Activated CD8-positive, alpha-beta memory T cell treated with anti-CD3 and anti-CD28 coated beads, Interleukin-2, amount 10 ng/mL, durations not matched to agents 7 days and 5 days (primary cell): ENCODE measurements around the gene SEC61B. TPM values are rescaled to one million over a fixed set of nuclear protein-coding genes. Genes with fewer than 3 reads are reported as not detected.
"Not testable (repeated sequence)": the region's sequence is repeated elsewhere in the genome, so short reads cannot be mapped to it uniquely, and the experiment has no call there.

Source experiments
- ATAC-seq: fragments of 150-1000 bp; cut with Tn5 transposase; one replicate; pipeline ENCODE4 v1.10.0; 2021; ENCODE audit warnings: moderate library complexity
- CTCF ChIA-PET: fragments of 350-600 bp; sonication (Branson Sonifier 250); formaldehyde crosslinking; loops from one replicate; lab custom pipeline; 2021; ENCODE audit warnings: antibody characterized with exemption; lab: Charles Lee
- DNase-seq: peaks from one replicate; pipeline ENCODE4 v3.0.0-alpha.2; 2020
- H3K27ac Mint-ChIP-seq: one replicate; pipeline ENCODE4 v1.8.0; 2021; ENCODE audit warnings: mild to moderate bottlenecking, mixed read lengths
- H3K27me3 Mint-ChIP-seq: one replicate; pipeline ENCODE4 v1.8.0; 2021; ENCODE audit warnings: mixed read lengths
- H3K36me3 Mint-ChIP-seq: one replicate; pipeline ENCODE4 v1.8.0; 2021; ENCODE audit warnings: mild to moderate bottlenecking, mixed read lengths
- H3K4me1 Mint-ChIP-seq: one replicate; pipeline ENCODE4 v1.8.0; 2021; ENCODE audit warnings: mixed read lengths
- H3K4me3 Mint-ChIP-seq: one replicate; pipeline ENCODE4 v1.8.0; 2021; ENCODE audit warnings: mild to moderate bottlenecking, moderate library complexity, mixed read lengths
- H3K9me3 Mint-ChIP-seq: one replicate; pipeline ENCODE4 v1.8.0; 2022; ENCODE audit warnings: low read depth, mixed read lengths
- total RNA-seq, 2 experiments: library from RNA; stranded (reverse); gene quantifications; one replicate each; pipeline ENCODE4 v1.2.3, GENCODE V29; 2021

The SEC61B gene
- total RNA-seq, 2 experiments from 2014 or later: 101 to 154 TPM

GRCh38 chr9:99184110-99184474, 38.0 kb upstream of the SEC61B start:
- H3K9me3 Mint-ChIP-seq: no peaks in the 10 kb centered on the region
- DNase-seq: no peak
- no peaks in the 10 kb centered on the region for H3K27me3 Mint-ChIP-seq
- H3K36me3 Mint-ChIP-seq: peaks cover 3% of the 10 kb centered on the region
- no peak for ATAC-seq
- CTCF ChIA-PET: interaction anchor here (0.6 to 6.1 kb wide), 28 partner anchors 8 to 1414 kb away, joined by 3 to 38 read pairs (median 4); partner anchors contain the start of genes ALG2 and SEC61B
- no peak overlapping the region for H3K4me3 Mint-ChIP-seq
- H3K4me1 Mint-ChIP-seq: peaks cover 66% of the 10 kb centered on the region
- peak overlapping the region; percentile 88 for H3K27ac Mint-ChIP-seq

DNA sequence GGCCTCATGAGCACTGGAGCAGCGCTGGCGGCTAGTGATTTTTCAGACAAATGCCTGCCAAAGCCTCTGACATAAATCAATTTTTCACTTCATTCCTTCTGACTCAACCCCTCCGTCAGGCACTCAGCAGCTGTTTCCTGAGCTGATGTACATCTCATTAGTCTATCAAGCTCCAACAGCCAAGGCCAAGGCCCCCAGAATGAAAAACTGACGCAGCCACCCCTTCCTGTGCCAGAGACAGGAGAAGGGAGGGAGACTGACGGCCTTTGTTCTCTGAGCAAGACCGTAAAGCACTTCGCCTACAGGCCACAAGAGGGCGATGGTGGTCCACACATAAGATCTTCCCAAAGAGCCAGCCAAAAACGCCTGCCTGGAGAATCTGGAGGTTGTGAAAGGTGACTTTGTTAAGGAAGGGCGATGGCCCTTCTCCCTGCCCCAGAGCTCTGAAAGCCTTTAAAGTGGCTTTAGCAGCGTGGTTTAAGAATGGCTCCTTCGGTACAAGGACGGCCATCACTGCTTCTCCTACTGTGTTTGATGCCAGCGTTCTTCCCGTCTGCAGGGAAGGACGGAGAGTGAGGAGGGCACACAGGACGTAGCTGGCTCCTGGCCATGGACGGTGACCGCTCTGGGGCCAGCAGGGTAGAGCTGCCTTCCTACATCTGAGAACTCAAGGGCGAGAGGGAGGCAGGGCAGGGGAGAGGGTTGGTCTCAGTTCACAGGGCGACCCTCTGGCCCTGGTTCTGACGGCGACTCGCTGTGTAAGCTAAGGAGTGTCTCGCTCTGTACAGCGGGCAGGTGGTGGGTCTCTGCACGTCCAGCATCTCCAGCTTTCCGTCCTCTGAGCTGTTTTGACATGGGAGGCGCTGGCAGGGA, 37.4 kb upstream of the SEC61B start:
- Mint-ChIP-seq H3K27ac (peak overlapping the region; percentile 88), H3K9me3 (no peaks in the 10 kb centered on the region), H3K27me3 (no peaks in the 10 kb centered on the region), H3K36me3 (peaks cover 3% of the 10 kb centered on the region), H3K4me3 (no peak overlapping the region), H3K4me1 (peaks cover 60% of the 10 kb centered on the region)
- CTCF ChIA-PET: interaction anchor here (0.6 to 6.1 kb wide), 32 partner anchors 9 to 1414 kb away, joined by 3 to 38 read pairs (median 4); partner anchors contain the start of genes ALG2 and SEC61B
- DNase-seq: peak; percentile 89
- ATAC-seq: peak; percentile 81

DNA sequence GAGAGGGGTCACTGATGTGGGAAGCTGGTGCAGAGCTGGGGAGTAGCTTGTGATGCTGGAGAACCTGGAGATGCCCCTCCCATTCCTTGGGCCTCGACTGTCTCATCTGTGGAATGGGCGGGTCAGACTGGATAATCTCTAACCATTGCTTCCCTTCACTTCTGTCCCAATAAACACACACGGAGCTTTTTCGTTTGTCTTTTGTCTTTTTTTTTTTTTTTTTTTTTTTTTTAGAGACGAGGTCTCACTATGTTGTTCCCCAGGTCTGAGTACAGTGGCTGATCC, 36.8 kb upstream of the SEC61B start:
- H3K4me3 Mint-ChIP-seq: no peak overlapping the region
- CTCF ChIA-PET: interaction anchor here (0.7 to 6.1 kb wide), 23 partner anchors 9 to 1140 kb away, joined by 3 to 38 read pairs (median 5); partner anchors contain the start of genes ALG2 and SEC61B
- peaks cover 54% of the 10 kb centered on the region for H3K4me1 Mint-ChIP-seq
- no peak overlapping the region for H3K27ac Mint-ChIP-seq
- DNase-seq (no peak), ATAC-seq (no peak)
- no peaks in the 10 kb centered on the region for H3K36me3 Mint-ChIP-seq
- no peaks in the 10 kb centered on the region for H3K9me3 Mint-ChIP-seq
- H3K27me3 Mint-ChIP-seq: no peaks in the 10 kb centered on the region

DNA sequence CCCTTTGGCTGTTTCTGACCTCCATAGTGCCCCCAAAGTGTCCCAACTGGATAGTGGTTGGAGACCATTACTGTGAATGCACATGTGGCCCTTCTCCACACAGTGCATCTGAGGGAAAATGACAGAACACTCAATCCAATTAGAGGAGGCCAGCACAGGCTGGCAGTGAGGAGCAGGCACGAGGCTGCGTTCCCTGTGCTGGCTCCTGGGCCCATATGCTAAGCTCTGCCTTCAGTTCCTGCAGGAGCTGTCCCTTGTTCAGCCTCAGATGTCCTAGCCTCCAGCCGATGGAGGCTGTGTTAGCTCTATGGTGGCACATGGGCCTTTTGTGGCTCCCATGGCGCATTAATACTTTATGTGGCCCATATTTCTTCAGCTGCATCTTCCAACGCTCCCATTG, 36.1 kb upstream of the SEC61B start:
- Mint-ChIP-seq H3K4me1 (peaks cover 48% of the 10 kb centered on the region), H3K9me3 (no peaks in the 10 kb centered on the region), H3K27me3 (no peaks in the 10 kb centered on the region), H3K27ac (no peak overlapping the region), H3K4me3 (no peak overlapping the region), H3K36me3 (no peaks in the 10 kb centered on the region)
- ATAC-seq (no peak), DNase-seq (no peak)
- CTCF ChIA-PET: interaction anchor here (0.6 to 6.1 kb wide), 17 partner anchors 8 to 620 kb away, joined by 3 to 38 read pairs (median 4); partner anchors contain the start of genes ALG2 and SEC61B

GRCh38 chr9:99187311-99187710, 34.8 kb upstream of the SEC61B start:
- CTCF ChIA-PET: interaction anchor here (0.8 to 2.2 kb wide), 3 partner anchors 13 to 173 kb away, joined by 3 to 6 read pairs (median 3); no protein-coding TSS in a partner anchor
- Mint-ChIP-seq H3K4me1 (peaks cover 35% of the 10 kb centered on the region), H3K4me3 (no peak overlapping the region), H3K27me3 (no peaks in the 10 kb centered on the region), H3K9me3 (no peaks in the 10 kb centered on the region), H3K27ac (no peak overlapping the region), H3K36me3 (no peaks in the 10 kb centered on the region)
- ATAC-seq: no peak
- no peak for DNase-seq

- ATAC-seq: no peak
- no peak overlapping the region for H3K27ac Mint-ChIP-seq
These were observed 32.9 kb upstream of the SEC61B start for GRCh38 chr9:99189186-99189585.

GRCh38 chr9:99189887-99190596, 32.0 kb upstream of the SEC61B start:
- H3K27me3 Mint-ChIP-seq: peaks cover 4% of the 10 kb centered on the region
- DNase-seq: no peak
- H3K36me3 Mint-ChIP-seq: no peaks in the 10 kb centered on the region
- CTCF ChIA-PET: interaction anchor here (0.9 kb wide), 1 partner anchor 132 kb away, joined by 3 read pairs; no protein-coding TSS in a partner anchor
- H3K27ac Mint-ChIP-seq: no peak overlapping the region
- no peak for ATAC-seq
- peaks cover 25% of the 10 kb centered on the region for H3K4me1 Mint-ChIP-seq
- H3K4me3 Mint-ChIP-seq: no peak overlapping the region
- no peaks in the 10 kb centered on the region for H3K9me3 Mint-ChIP-seq

More at GRCh38 chr9:99189186-99189585, 32.9 kb upstream of the SEC61B start:
- no peaks in the 10 kb centered on the region for H3K36me3 Mint-ChIP-seq
- no peak overlapping the region for H3K4me3 Mint-ChIP-seq
- H3K4me1 Mint-ChIP-seq: peaks cover 30% of the 10 kb centered on the region
- no peaks in the 10 kb centered on the region for H3K9me3 Mint-ChIP-seq
- CTCF ChIA-PET: no interaction called here
- no peak for DNase-seq
- H3K27me3 Mint-ChIP-seq: peaks cover 4% of the 10 kb centered on the region

DNA sequence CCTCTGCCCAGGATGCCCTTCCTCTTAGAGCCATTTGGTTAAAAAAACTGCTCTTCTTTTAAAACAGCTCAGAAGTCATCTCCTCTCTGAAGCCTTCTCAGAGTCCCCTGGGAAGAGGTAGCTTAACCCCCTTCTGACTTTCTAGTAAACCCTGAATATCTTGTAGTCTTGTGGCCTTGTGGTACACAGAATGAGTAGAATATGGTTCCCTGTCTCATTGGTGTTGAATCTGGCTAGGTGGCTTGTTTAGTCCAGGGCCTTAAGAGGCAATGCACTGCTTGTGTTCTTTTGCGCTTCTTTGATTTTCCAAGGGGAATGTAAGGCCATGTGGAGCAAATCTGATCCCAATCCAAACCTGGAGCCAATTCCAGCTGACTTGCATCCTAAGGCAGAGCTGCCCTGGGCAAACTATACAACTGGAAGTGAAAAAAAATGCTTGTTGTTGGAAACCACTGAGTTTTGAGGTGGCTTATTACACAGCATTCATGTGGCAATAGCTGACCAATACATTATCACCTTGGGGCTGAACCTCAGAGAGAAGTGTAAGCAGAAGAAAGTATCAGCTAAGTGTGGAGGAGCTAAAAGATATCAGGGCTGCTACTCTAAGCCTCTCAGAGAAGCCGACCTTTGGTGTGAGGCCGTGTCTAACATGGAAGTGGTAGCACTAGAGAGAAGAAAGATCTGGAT, 31.3 kb upstream of the SEC61B start:
- no peak overlapping the region for H3K27ac Mint-ChIP-seq
- H3K4me3 Mint-ChIP-seq: no peak overlapping the region
- H3K4me1 Mint-ChIP-seq: peaks cover 23% of the 10 kb centered on the region
- CTCF ChIA-PET: interaction anchor here (0.9 kb wide), 1 partner anchor 132 kb away, joined by 3 read pairs; no protein-coding TSS in a partner anchor
- peaks cover 4% of the 10 kb centered on the region for H3K27me3 Mint-ChIP-seq
- no peaks in the 10 kb centered on the region for H3K9me3 Mint-ChIP-seq
- H3K36me3 Mint-ChIP-seq: no peaks in the 10 kb centered on the region
- no peak for DNase-seq
- ATAC-seq: no peak

- H3K36me3 Mint-ChIP-seq: no peaks in the 10 kb centered on the region
- DNase-seq (no peak), ATAC-seq (peak; percentile 23)
- peaks cover 4% of the 10 kb centered on the region for H3K27me3 Mint-ChIP-seq
- no peaks in the 10 kb centered on the region for H3K9me3 Mint-ChIP-seq
- H3K27ac Mint-ChIP-seq: no peak overlapping the region
- CTCF ChIA-PET: interaction anchor here (1.6 to 2.5 kb wide), 3 partner anchors 8 to 11 kb away, joined by 6 to 14 read pairs (median 8); no protein-coding TSS in a partner anchor
- peaks cover 30% of the 10 kb centered on the region for H3K4me1 Mint-ChIP-seq
- H3K4me3 Mint-ChIP-seq: no peak overlapping the region
These were observed 29.2 kb upstream of the SEC61B start for GRCh38 chr9:99192786-99193465.

DNA sequence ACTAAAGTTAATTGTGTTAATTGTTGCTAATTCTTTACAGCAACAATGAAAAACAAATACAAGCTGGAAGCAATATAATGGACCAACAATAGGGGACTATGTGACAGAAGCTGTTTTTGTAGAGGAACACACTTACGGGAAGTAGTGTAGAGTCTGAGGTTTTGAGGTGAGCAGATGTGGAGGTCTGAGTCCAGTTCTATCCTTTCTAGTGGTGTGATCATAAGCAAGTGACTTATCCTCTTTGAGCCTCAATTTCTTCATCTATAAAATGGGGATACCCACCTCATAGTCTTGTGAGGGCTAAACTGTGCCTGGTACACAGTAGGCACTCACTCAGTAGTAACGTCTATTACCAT, 28.6 kb upstream of the SEC61B start:
- DNase-seq (no peak), ATAC-seq (peak; percentile 78)
- H3K4me3 Mint-ChIP-seq: no peak overlapping the region
- H3K36me3 Mint-ChIP-seq: no peaks in the 10 kb centered on the region
- H3K4me1 Mint-ChIP-seq: peaks cover 31% of the 10 kb centered on the region
- CTCF ChIA-PET: interaction anchor here (1.2 to 2.5 kb wide), 4 partner anchors 8 to 93 kb away, joined by 3 to 14 read pairs (median 7); no protein-coding TSS in a partner anchor
- H3K9me3 Mint-ChIP-seq: no peaks in the 10 kb centered on the region
- peaks cover 6% of the 10 kb centered on the region for H3K27me3 Mint-ChIP-seq
- H3K27ac Mint-ChIP-seq: peak overlapping the region; percentile 30

- not testable (repeated sequence) for ATAC-seq, H3K27ac Mint-ChIP-seq, H3K36me3 Mint-ChIP-seq, H3K27me3 Mint-ChIP-seq, H3K9me3 Mint-ChIP-seq, DNase-seq, H3K4me3 Mint-ChIP-seq
- CTCF ChIA-PET: interaction anchor here (1.4 to 3.5 kb wide), 2 partner anchors 11 to 100 kb away, joined by 4 to 20 read pairs; no protein-coding TSS in a partner anchor
- peaks cover 31% of the 10 kb centered on the region for H3K4me1 Mint-ChIP-seq
These were observed 25.6 kb upstream of the SEC61B start for GRCh38 chr9:99196484-99196883.

GRCh38 chr9:99197124-99197630, 24.9 kb upstream of the SEC61B start:
- CTCF ChIA-PET: interaction anchor here (1.2 to 3.5 kb wide), 3 partner anchors 12 to 100 kb away, joined by 4 to 20 read pairs (median 4); no protein-coding TSS in a partner anchor
- no peak overlapping the region for H3K4me3 Mint-ChIP-seq
- H3K4me1 Mint-ChIP-seq: peaks cover 31% of the 10 kb centered on the region
- DNase-seq: no peak
- H3K9me3 Mint-ChIP-seq: no peaks in the 10 kb centered on the region
- ATAC-seq: no peak
- H3K27ac Mint-ChIP-seq: no peak overlapping the region
- peaks cover 6% of the 10 kb centered on the region for H3K27me3 Mint-ChIP-seq
- no peaks in the 10 kb centered on the region for H3K36me3 Mint-ChIP-seq
